Measurements from ENCODE around the gene BABAM2.

DNA sequence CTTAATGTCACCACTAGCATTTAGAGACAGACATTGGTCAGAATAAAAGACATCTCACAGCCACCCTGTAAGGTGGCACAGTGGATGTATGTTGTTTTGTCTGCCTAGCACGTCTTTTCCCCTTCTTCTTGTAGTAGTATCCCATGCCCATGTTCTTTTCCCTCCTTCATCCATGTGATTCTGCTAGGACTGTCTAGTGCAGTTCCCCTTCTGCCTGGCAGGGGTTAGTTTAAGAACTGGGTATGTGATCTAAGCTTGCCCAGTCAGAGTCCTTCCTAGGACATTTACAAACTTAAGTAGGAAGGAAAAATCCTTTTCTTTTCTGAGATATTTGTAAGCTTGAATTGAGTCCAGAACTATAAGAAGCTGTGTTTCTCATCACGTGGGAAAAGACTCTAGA, 172.3 kb downstream of the BABAM2 start:
- TF ChIP-seq EZH2 (IDR thresholded peaks at IDR 0.05; ENCODE audit: insufficient read depth, poor library complexity, severe bottlenecking) (no peak), EZH2phosphoT487 (IDR thresholded peaks at IDR 0.05; ENCODE audit: insufficient read depth, low read depth) (no peak)
